ENCODE measurements around the gene MXRA8.

MXRA8 gene

GRCh38 chr1:1333551-1334241, 24.7 kb downstream of the MXRA8 start:
- Mint-ChIP-seq H3K27ac (no peak overlapping the region), H3K4me3 (no peak overlapping the region), H3K9me3 (no peaks in the 10 kb centered on the region), H3K4me1 (peaks cover 11% of the 10 kb centered on the region), H3K27me3 (no peaks in the 10 kb centered on the region), H3K36me3 (no peaks in the 10 kb centered on the region)
- DNase-seq (ENCODE audit: low spot score in 2 of 2) (no peak), ATAC-seq (ENCODE audit: low read depth) (no peak)

- H3K36me3 Mint-ChIP-seq, result no peaks in the 10 kb centered on the region
Observed at GRCh38 chr1:1332774-1333480, 25.4 kb downstream of the MXRA8 start.

DNA sequence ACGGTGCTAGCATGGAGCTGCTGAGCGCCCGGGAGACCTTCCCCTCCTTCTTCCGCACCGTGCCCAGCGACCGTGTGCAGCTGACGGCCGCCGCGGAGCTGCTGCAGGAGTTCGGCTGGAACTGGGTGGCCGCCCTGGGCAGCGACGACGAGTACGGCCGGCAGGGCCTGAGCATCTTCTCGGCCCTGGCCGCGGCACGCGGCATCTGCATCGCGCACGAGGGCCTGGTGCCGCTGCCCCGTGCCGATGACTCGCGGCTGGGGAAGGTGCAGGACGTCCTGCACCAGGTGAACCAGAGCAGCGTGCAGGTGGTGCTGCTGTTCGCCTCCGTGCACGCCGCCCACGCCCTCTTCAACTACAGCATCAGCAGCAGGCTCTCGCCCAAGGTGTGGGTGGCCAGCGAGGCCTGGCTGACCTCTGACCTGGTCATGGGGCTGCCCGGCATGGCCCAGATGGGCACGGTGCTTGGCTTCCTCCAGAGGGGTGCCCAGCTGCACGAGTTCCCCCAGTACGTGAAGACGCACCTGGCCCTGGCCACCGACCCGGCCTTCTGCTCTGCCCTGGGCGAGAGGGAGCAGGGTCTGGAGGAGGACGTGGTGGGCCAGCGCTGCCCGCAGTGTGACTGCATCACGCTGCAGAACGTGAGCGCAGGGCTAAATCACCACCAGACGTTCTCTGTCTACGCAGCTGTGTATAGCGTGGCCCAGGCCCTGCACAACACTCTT, 26.2 kb downstream of the MXRA8 start:
- Mint-ChIP-seq H3K4me3 (peak overlapping the region; percentile 14), H3K9me3 (no peaks in the 10 kb centered on the region), H3K27me3 (no peaks in the 10 kb centered on the region), H3K27ac (no peak overlapping the region), H3K4me1 (peaks cover 11% of the 10 kb centered on the region), H3K36me3 (no peaks in the 10 kb centered on the region)
- no peak for DNase-seq (ENCODE audit: low spot score in 2 of 2)
- no peak for ATAC-seq (ENCODE audit: low read depth)

More at GRCh38 chr1:1332774-1333480, 25.4 kb downstream of the MXRA8 start:
- Mint-ChIP-seq H3K27me3 (no peaks in the 10 kb centered on the region), H3K4me1 (peaks cover 11% of the 10 kb centered on the region), H3K27ac (no peak overlapping the region), H3K9me3 (no peaks in the 10 kb centered on the region), H3K4me3 (no peak overlapping the region)
- no peak for DNase-seq (ENCODE audit: low spot score in 2 of 2)
- no peak for ATAC-seq (ENCODE audit: low read depth)

GRCh38 chr1:1331068-1331965, 27.0 kb downstream of the MXRA8 start, which contains the start of gene TAS1R3:
TAS1R3 (plus strand) TSS chr1:1331280; CDS start chr1:1331346, 66 bp downstream.
- H3K9me3 Mint-ChIP-seq, result no peaks in the 10 kb centered on the region
- no peak within 1 kb of the TSS for H3K27ac Mint-ChIP-seq
- peaks cover 11% of the 10 kb centered on the region for H3K4me1 Mint-ChIP-seq
- H3K36me3 Mint-ChIP-seq, result no peaks in the 10 kb centered on the region
- peak within 1 kb of the TSS; percentile 68 for H3K4me3 Mint-ChIP-seq
- no peaks in the 10 kb centered on the region for H3K27me3 Mint-ChIP-seq
- peak; percentile 65 for ATAC-seq (ENCODE audit: low read depth)
- DNase-seq (ENCODE audit: low spot score in 2 of 2), result no peak

GRCh38 chr1:1330366-1331067, 27.8 kb downstream of the MXRA8 start:
- peak overlapping the region; percentile 68 for H3K4me3 Mint-ChIP-seq
- DNase-seq (ENCODE audit: low spot score in 2 of 2), result no peak
- H3K27me3 Mint-ChIP-seq, result no peaks in the 10 kb centered on the region
- no peaks in the 10 kb centered on the region for H3K9me3 Mint-ChIP-seq
- peak; percentile 48 for ATAC-seq (ENCODE audit: low read depth)
- H3K27ac Mint-ChIP-seq, result no peak overlapping the region
- H3K4me1 Mint-ChIP-seq, result peaks cover 14% of the 10 kb centered on the region
- H3K36me3 Mint-ChIP-seq, result no peaks in the 10 kb centered on the region

DNA sequence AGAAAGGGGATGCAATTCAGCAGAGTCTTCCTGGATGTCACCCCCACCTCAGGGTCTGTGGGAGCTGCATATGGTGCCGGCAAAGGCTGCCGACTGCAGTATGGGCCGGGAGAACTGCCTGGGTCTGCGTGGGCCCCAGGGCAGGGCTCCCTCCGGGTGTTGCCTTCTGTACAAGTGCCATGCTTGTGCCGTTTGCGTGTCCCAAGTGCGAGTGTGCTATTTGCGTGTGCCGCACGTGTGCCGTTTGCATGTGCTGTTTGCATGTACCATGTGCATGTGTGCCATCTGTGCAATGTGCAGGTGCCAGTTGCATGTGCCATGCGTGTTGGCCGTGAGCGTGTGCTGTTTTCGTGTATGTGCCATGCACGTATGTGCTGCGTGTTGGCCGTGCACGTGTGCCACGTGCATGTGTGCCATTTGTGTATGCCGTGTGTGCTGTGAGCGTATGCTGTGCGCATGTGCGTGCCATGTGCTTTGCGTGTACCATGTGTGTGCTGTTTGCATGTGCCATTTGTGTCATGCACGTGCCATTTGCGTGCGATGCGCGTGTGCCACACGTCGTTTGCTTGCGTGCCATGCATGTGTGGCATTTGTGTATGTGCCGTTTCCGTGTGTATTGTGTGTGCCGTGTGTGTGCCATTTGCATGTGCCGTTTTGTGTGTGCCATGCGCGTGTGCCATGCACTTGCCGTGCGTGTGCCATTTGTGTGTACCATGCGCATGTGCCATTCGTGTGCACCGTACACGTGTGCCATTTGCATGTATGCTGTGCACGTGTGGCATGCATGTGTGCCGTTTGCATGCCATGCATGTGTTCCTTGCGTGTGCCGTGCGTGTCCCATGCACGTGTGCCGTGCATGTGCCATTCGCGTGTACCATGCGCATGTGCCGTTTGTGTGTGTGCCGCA, 28.8 kb downstream of the MXRA8 start:
- DNase-seq (ENCODE audit: low spot score in 2 of 2) (no peak), ATAC-seq (ENCODE audit: low read depth) (no peak)
- Mint-ChIP-seq H3K27me3 (no peaks in the 10 kb centered on the region), H3K4me3 (no peak overlapping the region), H3K36me3 (no peaks in the 10 kb centered on the region), H3K9me3 (no peaks in the 10 kb centered on the region), H3K4me1 (peaks cover 14% of the 10 kb centered on the region), H3K27ac (no peak overlapping the region)

DNA sequence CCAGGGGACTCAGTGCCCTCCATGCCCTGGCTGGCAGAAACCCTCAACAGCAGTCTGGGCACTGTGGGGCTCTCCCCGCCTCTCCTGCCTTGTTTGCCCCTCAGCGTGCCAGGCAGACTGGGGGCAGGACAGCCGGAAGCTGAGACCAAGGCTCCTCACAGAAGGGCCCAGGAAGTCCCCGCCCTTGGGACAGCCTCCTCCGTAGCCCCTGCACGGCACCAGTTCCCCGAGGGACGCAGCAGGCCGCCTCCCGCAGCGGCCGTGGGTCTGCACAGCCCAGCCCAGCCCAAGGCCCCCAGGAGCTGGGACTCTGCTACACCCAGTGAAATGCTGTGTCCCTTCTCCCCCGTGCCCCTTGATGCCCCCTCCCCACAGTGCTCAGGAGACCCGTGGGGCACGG, 30.1 kb downstream of the MXRA8 start:
- Mint-ChIP-seq H3K9me3 (no peaks in the 10 kb centered on the region), H3K27ac (no peak overlapping the region), H3K4me1 (peaks cover 19% of the 10 kb centered on the region), H3K27me3 (no peaks in the 10 kb centered on the region), H3K4me3 (no peak overlapping the region), H3K36me3 (no peaks in the 10 kb centered on the region)
- ATAC-seq (ENCODE audit: low read depth), result no peak
- no peak for DNase-seq (ENCODE audit: low spot score in 2 of 2)

- Mint-ChIP-seq H3K4me3 (peak overlapping the region; percentile 14), H3K4me1 (peaks cover 21% of the 10 kb centered on the region)
Observed at GRCh38 chr1:1327291-1327690, 31.1 kb downstream of the MXRA8 start.

DNA sequence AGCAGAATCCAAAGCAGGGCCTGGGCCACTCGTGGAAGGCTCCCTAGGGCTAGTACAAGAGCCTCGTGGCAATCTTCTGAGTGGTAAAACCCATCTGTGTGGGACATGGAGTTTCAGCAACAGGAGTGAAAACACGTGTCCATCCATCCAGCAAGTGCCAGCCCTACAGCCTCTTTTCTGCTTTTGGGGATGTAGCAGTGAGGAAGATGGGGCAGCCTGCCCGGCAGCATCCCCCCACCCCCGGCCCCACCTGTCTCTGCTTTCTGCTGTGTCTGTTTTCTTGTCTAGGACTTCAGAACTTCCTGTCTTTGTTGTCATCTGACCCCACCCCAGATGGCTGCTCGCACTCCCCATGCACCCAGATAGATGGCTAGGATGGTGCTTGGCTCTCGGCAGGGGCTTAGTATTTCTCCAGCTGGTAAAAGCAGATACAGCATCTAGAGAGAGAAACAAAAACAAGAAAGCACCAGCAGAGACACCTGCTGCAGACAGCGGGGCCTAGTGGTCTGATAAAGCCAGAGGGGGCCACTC, 32.2 kb downstream of the MXRA8 start:
- ATAC-seq (ENCODE audit: low read depth) (no peak), DNase-seq (ENCODE audit: low spot score in 2 of 2) (no peak)
- Mint-ChIP-seq H3K36me3 (peaks cover 2% of the 10 kb centered on the region), H3K4me3 (peak overlapping the region; percentile 95), H3K27ac (peak overlapping the region; percentile 45), H3K27me3 (no peaks in the 10 kb centered on the region), H3K4me1 (peaks cover 24% of the 10 kb centered on the region), H3K9me3 (no peaks in the 10 kb centered on the region)

More at GRCh38 chr1:1327291-1327690, 31.1 kb downstream of the MXRA8 start:
- H3K9me3 Mint-ChIP-seq, result no peaks in the 10 kb centered on the region
- H3K27ac Mint-ChIP-seq, result no peak overlapping the region
- ATAC-seq (ENCODE audit: low read depth), result no peak
- H3K36me3 Mint-ChIP-seq, result peaks cover under 1% of the 10 kb centered on the region
- DNase-seq (ENCODE audit: low spot score in 2 of 2), result no peak
- H3K27me3 Mint-ChIP-seq, result no peaks in the 10 kb centered on the region

DNA sequence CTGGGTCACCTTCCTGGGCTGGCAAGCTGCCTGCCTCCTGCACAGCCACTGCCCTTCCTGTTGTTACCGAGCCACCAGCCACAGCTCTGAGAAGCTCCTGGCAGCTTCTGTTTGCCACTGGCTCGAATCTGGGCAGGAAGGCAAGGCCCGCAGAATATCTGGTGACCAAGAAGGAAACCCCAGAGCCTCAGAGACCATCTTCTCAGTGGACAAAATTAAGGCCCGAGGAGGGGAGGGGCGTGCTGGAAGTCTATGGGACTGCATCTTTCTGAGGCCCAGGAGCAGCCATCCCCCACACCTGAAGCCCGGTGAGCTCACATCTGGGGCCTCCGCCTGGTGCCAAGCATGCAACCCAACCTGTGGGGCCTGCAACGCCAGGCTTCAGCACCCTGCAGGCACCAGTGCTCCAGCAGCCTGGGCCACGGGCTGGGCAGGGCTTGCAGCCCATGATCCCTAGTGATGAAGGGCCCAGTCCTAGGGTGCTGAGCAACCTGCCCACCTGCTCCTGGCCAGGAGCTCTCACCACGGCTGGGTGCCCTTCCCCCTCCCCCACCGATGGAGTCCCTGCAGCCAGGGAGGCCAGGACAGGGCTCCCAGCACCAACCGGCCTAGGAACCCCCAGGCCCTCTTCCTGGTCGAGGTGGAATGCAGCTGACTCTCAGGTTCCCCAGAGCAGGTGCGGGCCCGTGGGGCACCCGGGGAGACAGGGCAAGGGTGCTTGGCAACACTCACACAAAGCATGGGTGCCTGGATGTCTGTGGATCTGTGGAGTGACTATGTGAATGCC, 32.9 kb downstream of the MXRA8 start:
- Mint-ChIP-seq H3K4me1 (peaks cover 21% of the 10 kb centered on the region), H3K27me3 (no peaks in the 10 kb centered on the region), H3K4me3 (peak overlapping the region; percentile 95), H3K27ac (peak overlapping the region; percentile 45), H3K36me3 (peaks cover 2% of the 10 kb centered on the region), H3K9me3 (no peaks in the 10 kb centered on the region)
- no peak for ATAC-seq (ENCODE audit: low read depth)
- no peak for DNase-seq (ENCODE audit: low spot score in 2 of 2)

GRCh38 chr1:1324524-1325287, 33.6 kb downstream of the MXRA8 start, which contains the start of the genes CPTP and INTS11:
CPTP (plus strand) TSS chr1:1324802; CDS start chr1:1326911, 2,109 bp downstream.
INTS11 (minus strand) TSS chr1:1324660; CDS start chr1:1324608, 52 bp downstream.
- peak within 1 kb of the TSS; percentile 88 for H3K27ac Mint-ChIP-seq
- DNase-seq (ENCODE audit: low spot score in 2 of 2) (peak; percentile 90 to 94), ATAC-seq (ENCODE audit: low read depth) (peak; percentile 90)
- H3K9me3 Mint-ChIP-seq, result no peaks in the 10 kb centered on the region
- H3K27me3 Mint-ChIP-seq, result no peaks in the 10 kb centered on the region
- H3K36me3 Mint-ChIP-seq, result peaks cover 2% of the 10 kb centered on the region
- peaks cover 15% of the 10 kb centered on the region for H3K4me1 Mint-ChIP-seq
- H3K4me3 Mint-ChIP-seq, result peak within 1 kb of the TSS; percentile 95
